22Rv1 (cell line): Measurements from ENCODE around the gene SOX5.

Experiments
- ZFX ChIP-seq: fragments of 450-650 bp; IDR thresholded peaks from 2 replicates; pipeline ENCODE4 v1.6.1; 2017; ENCODE audit warnings: antibody characterized with exemption, borderline replicate concordance
- TF ChIP-seq, protein P1 (sequence below): fragments of 450-650 bp; IDR thresholded peaks from 2 replicates; pipeline ENCODE4 v1.5.1; 2017; ENCODE audit warnings: mild to moderate bottlenecking

GRCh38 chr12:23775208-23775607 lies 174.3 kb downstream of the SOX5 start:
- TF ChIP-seq, protein P1, sequence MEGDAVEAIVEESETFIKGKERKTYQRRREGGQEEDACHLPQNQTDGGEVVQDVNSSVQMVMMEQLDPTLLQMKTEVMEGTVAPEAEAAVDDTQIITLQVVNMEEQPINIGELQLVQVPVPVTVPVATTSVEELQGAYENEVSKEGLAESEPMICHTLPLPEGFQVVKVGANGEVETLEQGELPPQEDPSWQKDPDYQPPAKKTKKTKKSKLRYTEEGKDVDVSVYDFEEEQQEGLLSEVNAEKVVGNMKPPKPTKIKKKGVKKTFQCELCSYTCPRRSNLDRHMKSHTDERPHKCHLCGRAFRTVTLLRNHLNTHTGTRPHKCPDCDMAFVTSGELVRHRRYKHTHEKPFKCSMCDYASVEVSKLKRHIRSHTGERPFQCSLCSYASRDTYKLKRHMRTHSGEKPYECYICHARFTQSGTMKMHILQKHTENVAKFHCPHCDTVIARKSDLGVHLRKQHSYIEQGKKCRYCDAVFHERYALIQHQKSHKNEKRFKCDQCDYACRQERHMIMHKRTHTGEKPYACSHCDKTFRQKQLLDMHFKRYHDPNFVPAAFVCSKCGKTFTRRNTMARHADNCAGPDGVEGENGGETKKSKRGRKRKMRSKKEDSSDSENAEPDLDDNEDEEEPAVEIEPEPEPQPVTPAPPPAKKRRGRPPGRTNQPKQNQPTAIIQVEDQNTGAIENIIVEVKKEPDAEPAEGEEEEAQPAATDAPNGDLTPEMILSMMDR, result no peak
- no peak for TF ChIP-seq ZFX
